ENCODE results near the gene SORCS2. TPM values are rescaled to one million over a fixed set of nuclear protein-coding genes. Genes with fewer than 3 reads are reported as not detected.

Gene SORCS2
- total and polyA plus RNA-seq, 2 of the 4 experiments (the other 2 are of a cell fraction) = 0.36 to 0.62 TPM

DNA sequence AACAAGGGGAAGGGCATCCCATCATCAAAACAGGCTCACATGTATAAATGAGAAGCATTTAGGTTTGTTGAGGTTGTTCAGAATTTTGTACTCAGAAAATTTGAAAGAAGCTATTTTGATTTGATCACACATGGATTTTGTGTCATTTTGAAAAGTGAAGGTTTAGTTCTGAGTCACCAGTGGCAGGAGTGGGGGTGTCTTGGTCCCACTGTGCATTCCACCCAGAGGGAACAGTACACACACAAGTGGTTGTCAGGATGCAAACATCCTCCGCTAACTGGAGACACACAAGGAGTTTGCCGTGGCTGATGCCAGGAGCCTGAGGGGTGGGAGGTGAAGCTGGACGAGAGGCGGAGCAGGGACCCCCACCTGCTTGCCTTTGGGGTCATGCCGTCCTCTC lies 440.6 kb downstream of the SORCS2 start:
- no peak overlapping the region; the same call in 2 of the 3 replicates for H2BK15ac ChIP-seq (ENCODE audit: low read depth, low read length)
- H4K20me1 ChIP-seq (ENCODE audit: insufficient read depth, low read length) = peaks cover 6% of the 10 kb centered on the region
- H2BK120ac ChIP-seq (ENCODE audit: low read depth, low read length) = no peak overlapping the region
- H3K9me1 ChIP-seq (ENCODE audit: insufficient read depth, low read length) = peaks cover 12% of the 10 kb centered on the region; the same call in 1 of the 2 replicates
- no peak overlapping the region for H4K91ac ChIP-seq (ENCODE audit: insufficient read depth, low read depth, low read length)
- no peak overlapping the region for H2BK20ac ChIP-seq (ENCODE audit: low read depth, low read length)
- ATAC-seq (ENCODE audit: low read depth) = no peak
- in situ Hi-C loops (cut with MboI; ENCODE audit: low sequenced_read_pairs) = no loop called here
- peaks cover 7% of the 10 kb centered on the region; the same call in 1 of the 2 replicates for H3K27me3 ChIP-seq (ENCODE audit: control insufficient read depth, insufficient read depth, low read length)
- DNase-seq = no peak
- H3K27ac ChIP-seq (ENCODE audit: insufficient read depth, low read length) = no peak overlapping the region
- ChIA-PET POLR2A (ENCODE audit: unreplicated experiment) (no interaction called here), CTCF (no interaction called here)
- H3K4me3 ChIP-seq (ENCODE audit: insufficient read depth, low read depth, low read length) = no peak overlapping the region
- dilution Hi-C loops (cut with HindIII; ENCODE audit: low sequenced_read_pairs, unreplicated experiment) = no loop called here
- no peak overlapping the region for H3K4me2 ChIP-seq (ENCODE audit: low read depth, low read length)
- no peak overlapping the region for H3K9ac ChIP-seq (ENCODE audit: low read depth, low read length)
- no peak overlapping the region for H2AK9ac ChIP-seq (replicated peaks; ENCODE audit: low read depth, low read length, poor library complexity)
- H3K23ac ChIP-seq (ENCODE audit: low read depth, low read length) = no peak overlapping the region
- WGBS, 2 experiments (ENCODE audit: extremely low coverage in 2 of 2, insufficient read length in 1 of 2) = 57% methylated on average over 1 of the region's 5 CpGs; no CpG with 5 or more reads in 1 of the 2 experiments
- H2AFZ ChIP-seq (replicated peaks; ENCODE audit: low read length, poor library complexity) = peak overlapping the region; percentile 38
- H3K18ac ChIP-seq (ENCODE audit: low read depth, low read length) = no peak overlapping the region
- no peak for TF ChIP-seq CEBPB (IDR thresholded peaks at IDR 0.05; ENCODE audit: low read depth, low read length)
- TF ChIP-seq RFX5 (IDR thresholded peaks at IDR 0.05; ENCODE audit: low read depth, low read length) = no peak
- no peak for TF ChIP-seq RAD21 (IDR thresholded peaks at IDR 0.05; ENCODE audit: low read length)
- no peak for TF ChIP-seq MXI1 (IDR thresholded peaks at IDR 0.05; ENCODE audit: borderline replicate concordance, low read depth, low read length)
- no peak for TF ChIP-seq MAZ (IDR thresholded peaks at IDR 0.05; ENCODE audit: borderline replicate concordance, low read depth, low read length)
- TF ChIP-seq, protein P1, sequence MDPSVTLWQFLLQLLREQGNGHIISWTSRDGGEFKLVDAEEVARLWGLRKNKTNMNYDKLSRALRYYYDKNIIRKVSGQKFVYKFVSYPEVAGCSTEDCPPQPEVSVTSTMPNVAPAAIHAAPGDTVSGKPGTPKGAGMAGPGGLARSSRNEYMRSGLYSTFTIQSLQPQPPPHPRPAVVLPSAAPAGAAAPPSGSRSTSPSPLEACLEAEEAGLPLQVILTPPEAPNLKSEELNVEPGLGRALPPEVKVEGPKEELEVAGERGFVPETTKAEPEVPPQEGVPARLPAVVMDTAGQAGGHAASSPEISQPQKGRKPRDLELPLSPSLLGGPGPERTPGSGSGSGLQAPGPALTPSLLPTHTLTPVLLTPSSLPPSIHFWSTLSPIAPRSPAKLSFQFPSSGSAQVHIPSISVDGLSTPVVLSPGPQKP (IDR thresholded peaks at IDR 0.05; ENCODE audit: borderline replicate concordance, low read depth, low read length) = no peak
- no peak for TF ChIP-seq CHD1 (IDR thresholded peaks at IDR 0.05; ENCODE audit: low read depth, low read length)
- no peak for TF ChIP-seq FOS (IDR thresholded peaks at IDR 0.05; ENCODE audit: low read depth, low read length)
- TF ChIP-seq POLR2A (IDR thresholded peaks at IDR 0.05; ENCODE audit: low read depth, low read length) = no peak
- no peak for TF ChIP-seq BHLHE40 (IDR thresholded peaks at IDR 0.05; ENCODE audit: low read depth, low read length)
- no peak for TF ChIP-seq NFE2L2 (IDR thresholded peaks at IDR 0.05; ENCODE audit: low read depth, low read length)
- TF ChIP-seq, protein P2, sequence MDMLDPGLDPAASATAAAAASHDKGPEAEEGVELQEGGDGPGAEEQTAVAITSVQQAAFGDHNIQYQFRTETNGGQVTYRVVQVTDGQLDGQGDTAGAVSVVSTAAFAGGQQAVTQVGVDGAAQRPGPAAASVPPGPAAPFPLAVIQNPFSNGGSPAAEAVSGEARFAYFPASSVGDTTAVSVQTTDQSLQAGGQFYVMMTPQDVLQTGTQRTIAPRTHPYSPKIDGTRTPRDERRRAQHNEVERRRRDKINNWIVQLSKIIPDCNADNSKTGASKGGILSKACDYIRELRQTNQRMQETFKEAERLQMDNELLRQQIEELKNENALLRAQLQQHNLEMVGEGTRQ (IDR thresholded peaks at IDR 0.05; ENCODE audit: low read depth, low read length) = no peak
- no peak for TF ChIP-seq SMC3 (IDR thresholded peaks at IDR 0.05; ENCODE audit: low read depth, low read length)
- TF ChIP-seq MAFK (IDR thresholded peaks at IDR 0.05; ENCODE audit: low read depth, low read length) = no peak
- TF ChIP-seq RCOR1 (IDR thresholded peaks at IDR 0.05; ENCODE audit: insufficient replicate concordance, low read length) = no peak
- TF ChIP-seq, protein P3, sequence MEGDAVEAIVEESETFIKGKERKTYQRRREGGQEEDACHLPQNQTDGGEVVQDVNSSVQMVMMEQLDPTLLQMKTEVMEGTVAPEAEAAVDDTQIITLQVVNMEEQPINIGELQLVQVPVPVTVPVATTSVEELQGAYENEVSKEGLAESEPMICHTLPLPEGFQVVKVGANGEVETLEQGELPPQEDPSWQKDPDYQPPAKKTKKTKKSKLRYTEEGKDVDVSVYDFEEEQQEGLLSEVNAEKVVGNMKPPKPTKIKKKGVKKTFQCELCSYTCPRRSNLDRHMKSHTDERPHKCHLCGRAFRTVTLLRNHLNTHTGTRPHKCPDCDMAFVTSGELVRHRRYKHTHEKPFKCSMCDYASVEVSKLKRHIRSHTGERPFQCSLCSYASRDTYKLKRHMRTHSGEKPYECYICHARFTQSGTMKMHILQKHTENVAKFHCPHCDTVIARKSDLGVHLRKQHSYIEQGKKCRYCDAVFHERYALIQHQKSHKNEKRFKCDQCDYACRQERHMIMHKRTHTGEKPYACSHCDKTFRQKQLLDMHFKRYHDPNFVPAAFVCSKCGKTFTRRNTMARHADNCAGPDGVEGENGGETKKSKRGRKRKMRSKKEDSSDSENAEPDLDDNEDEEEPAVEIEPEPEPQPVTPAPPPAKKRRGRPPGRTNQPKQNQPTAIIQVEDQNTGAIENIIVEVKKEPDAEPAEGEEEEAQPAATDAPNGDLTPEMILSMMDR (conservative IDR thresholded peaks at IDR 0.05; ENCODE audit: low read depth, low read length) = no peak
- H4K5ac ChIP-seq (ENCODE audit: low read depth, low read length) = no peak overlapping the region
- H3K36me3 ChIP-seq (ENCODE audit: control insufficient read depth, insufficient read depth, low read length) = no peaks in the 10 kb centered on the region
- no peak overlapping the region for H4K8ac ChIP-seq (ENCODE audit: low read depth in 2 of 2, low read length in 2 of 2)
- peaks cover 4% of the 10 kb centered on the region for H3K4me1 ChIP-seq (ENCODE audit: control insufficient read depth, insufficient read depth, low read length)
- H3K4ac ChIP-seq (ENCODE audit: low read depth, low read length) = no peak overlapping the region
- no peak overlapping the region for H2AK5ac ChIP-seq (ENCODE audit: low read depth, low read length)
- H3K56ac ChIP-seq (ENCODE audit: extremely low read depth, insufficient read depth, low read length) = no peak overlapping the region
- H2BK5ac ChIP-seq (ENCODE audit: low read depth, low read length, poor library complexity, severe bottlenecking) = no peak overlapping the region
- H3K79me1 ChIP-seq (ENCODE audit: low read depth in 1 of 2, low read length in 2 of 2) = no peaks in the 10 kb centered on the region
- no TSS peak for BruUV-seq (replicated peaks)
- no peak overlapping the region for H3K14ac ChIP-seq (replicated peaks; ENCODE audit: low read depth, low read length)
- no peaks in the 10 kb centered on the region for H3K9me3 ChIP-seq (ENCODE audit: control insufficient read depth, insufficient read depth, low read length)
- intact Hi-C loops (cut with micrococcal nuclease) = no loop called here
